ENCODE results near the gene BTNL3. TPM values are rescaled to one million over a fixed set of nuclear protein-coding genes. Genes with fewer than 3 reads are reported as not detected.

Gene BTNL3
- total RNA-seq, 1 donor = not detected

GRCh38 chr5:181047288-181047687 lies 58.6 kb downstream of the BTNL3 start:
- DNase-seq (ENCODE audit: low read depth) = no peak
- TF ChIP-seq, protein P1, sequence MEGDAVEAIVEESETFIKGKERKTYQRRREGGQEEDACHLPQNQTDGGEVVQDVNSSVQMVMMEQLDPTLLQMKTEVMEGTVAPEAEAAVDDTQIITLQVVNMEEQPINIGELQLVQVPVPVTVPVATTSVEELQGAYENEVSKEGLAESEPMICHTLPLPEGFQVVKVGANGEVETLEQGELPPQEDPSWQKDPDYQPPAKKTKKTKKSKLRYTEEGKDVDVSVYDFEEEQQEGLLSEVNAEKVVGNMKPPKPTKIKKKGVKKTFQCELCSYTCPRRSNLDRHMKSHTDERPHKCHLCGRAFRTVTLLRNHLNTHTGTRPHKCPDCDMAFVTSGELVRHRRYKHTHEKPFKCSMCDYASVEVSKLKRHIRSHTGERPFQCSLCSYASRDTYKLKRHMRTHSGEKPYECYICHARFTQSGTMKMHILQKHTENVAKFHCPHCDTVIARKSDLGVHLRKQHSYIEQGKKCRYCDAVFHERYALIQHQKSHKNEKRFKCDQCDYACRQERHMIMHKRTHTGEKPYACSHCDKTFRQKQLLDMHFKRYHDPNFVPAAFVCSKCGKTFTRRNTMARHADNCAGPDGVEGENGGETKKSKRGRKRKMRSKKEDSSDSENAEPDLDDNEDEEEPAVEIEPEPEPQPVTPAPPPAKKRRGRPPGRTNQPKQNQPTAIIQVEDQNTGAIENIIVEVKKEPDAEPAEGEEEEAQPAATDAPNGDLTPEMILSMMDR (IDR thresholded peaks at IDR 0.05; ENCODE audit: insufficient read depth, low read length) = no peak
- H3K4me3 ChIP-seq (ENCODE audit: low read depth, low read length) = no peak overlapping the region

DNA sequence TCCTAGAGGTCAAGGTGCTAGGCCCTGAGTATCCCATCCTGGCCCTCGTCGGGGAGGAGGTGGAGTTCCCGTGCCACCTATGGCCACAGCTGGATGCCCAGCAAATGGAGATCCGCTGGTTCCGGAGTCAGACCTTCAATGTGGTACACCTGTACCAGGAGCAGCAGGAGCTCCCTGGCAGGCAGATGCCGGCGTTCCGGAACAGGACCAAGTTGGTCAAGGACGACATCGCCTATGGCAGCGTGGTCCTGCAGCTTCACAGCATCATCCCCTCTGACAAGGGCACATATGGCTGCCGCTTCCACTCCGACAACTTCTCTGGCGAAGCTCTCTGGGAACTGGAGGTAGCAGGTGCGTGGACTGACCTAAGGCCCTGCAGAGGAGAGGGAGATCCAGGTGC lies 59.3 kb downstream of the BTNL3 start:
- no peak for DNase-seq (ENCODE audit: low read depth)
- TF ChIP-seq, protein P1 (IDR thresholded peaks at IDR 0.05; ENCODE audit: insufficient read depth, low read length) = no peak
- H3K4me3 ChIP-seq (ENCODE audit: low read depth, low read length) = no peak overlapping the region

- TF ChIP-seq, protein P1 (IDR thresholded peaks at IDR 0.05; ENCODE audit: insufficient read depth, low read length) = no peak
- H3K4me3 ChIP-seq (ENCODE audit: low read depth, low read length) = no peak overlapping the region
- DNase-seq (ENCODE audit: low read depth) = no peak
Measured at GRCh38 chr5:181050016-181050415, 61.4 kb downstream of the BTNL3 start.

- TF ChIP-seq, protein P1 (IDR thresholded peaks at IDR 0.05; ENCODE audit: insufficient read depth, low read length) = no peak
- DNase-seq (ENCODE audit: low read depth) = no peak
- H3K4me3 ChIP-seq (ENCODE audit: low read depth, low read length) = peak overlapping the region; percentile 17
Measured at GRCh38 chr5:181051841-181052671, 63.4 kb downstream of the BTNL3 start.

GRCh38 chr5:181052672-181053487 lies 64.2 kb downstream of the BTNL3 start:
- peak overlapping the region; percentile 51 for H3K4me3 ChIP-seq (ENCODE audit: low read depth, low read length)
- TF ChIP-seq, protein P1 (IDR thresholded peaks at IDR 0.05; ENCODE audit: insufficient read depth, low read length) = no peak
- DNase-seq (ENCODE audit: low read depth) = no peak

DNA sequence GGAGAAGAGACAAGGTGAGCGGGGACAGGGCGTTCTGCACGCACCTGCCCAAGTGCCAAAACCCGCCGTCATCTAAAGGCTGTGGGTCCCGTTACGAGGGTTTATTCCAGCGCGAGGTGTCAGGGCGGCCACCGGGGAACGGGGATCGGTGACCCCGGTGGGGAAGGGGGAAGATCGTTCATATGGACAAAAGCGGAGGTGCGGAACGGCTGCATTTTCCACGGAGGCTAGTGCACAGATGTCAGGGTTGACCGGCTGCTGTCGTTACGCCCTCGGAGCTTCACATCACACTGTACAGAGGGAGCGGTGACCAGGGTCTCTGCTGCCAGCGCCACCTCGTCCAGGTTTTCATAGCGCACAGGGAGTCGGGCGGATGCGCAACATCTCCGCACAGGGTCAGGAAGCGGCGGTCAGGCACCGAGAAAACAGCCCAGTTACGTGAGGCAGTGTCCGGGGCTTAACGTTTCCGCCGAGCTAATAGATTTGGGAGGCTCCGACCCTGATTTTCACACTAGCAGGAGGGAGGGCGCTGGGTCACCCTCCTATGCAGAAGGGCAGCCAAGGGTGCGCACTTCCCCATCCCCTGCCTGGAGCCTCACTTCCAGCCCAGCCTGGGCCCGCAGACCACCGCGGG lies 65.0 kb downstream of the BTNL3 start:
- TF ChIP-seq, protein P1 (IDR thresholded peaks at IDR 0.05; ENCODE audit: insufficient read depth, low read length) = no peak
- H3K4me3 ChIP-seq (ENCODE audit: low read depth, low read length) = peak overlapping the region; percentile 51
- no peak for DNase-seq (ENCODE audit: low read depth)

Measured in fibroblast of the aortic adventitia (primary cell).